K562 (cell line): ENCODE results near the gene TRNP1. TPM values are rescaled to one million over a fixed set of nuclear protein-coding genes. Genes with fewer than 3 reads are reported as not detected.

ENCODE experiments used
- EGR1 ChIP-seq: fragments of 450-650 bp; conservative IDR thresholded peaks from 2 replicates; pipeline ENCODE4 v1.6.1; 2017; ENCODE audit warnings: mild to moderate bottlenecking
- ETV5 ChIP-seq: sonication (generic); formaldehyde crosslinking; IDR thresholded peaks from 2 replicates; pipeline ENCODE4 v1.4.0; 2020; ENCODE audit warnings: low read depth, mild to moderate bottlenecking, missing genetic modification reagents
- JUN ChIP-seq, 2 experiments: sonication (generic) in 1 of 2; formaldehyde crosslinking in 1 of 2; IDR thresholded peaks; 2 replicates each; pipeline versions ENCODE4 v1.6.1 to v1.8.0; 2012 to 2022; ENCODE audit warnings: borderline replicate concordance in 2 of 2, mild to moderate bottlenecking in 2 of 2, improper control_type of control experiment in 1 of 2, low read depth in 1 of 2, low read length in 1 of 2, missing genetic modification reagents in 1 of 2
- MAFG ChIP-seq: fragments of 450-650 bp; conservative IDR thresholded peaks from 2 replicates; pipeline ENCODE4 v1.6.1; 2016; ENCODE audit warnings: missing genetic modification characterization, missing compliant biosample characterization
- MTA2 ChIP-seq: fragments of 450-650 bp; IDR thresholded peaks from 2 replicates; pipeline ENCODE4 v1.6.1; 2016; ENCODE audit warnings: low read depth
- NRF1 ChIP-seq, 2 experiments: fragments of 450-650 bp; IDR thresholded peaks in 1 of 2; conservative IDR thresholded peaks in 1 of 2; 2 replicates each; pipeline ENCODE4 v1.6.1; 2014; ENCODE audit warnings: mild to moderate bottlenecking in 2 of 2
- PML ChIP-seq: IDR thresholded peaks from 2 replicates; pipeline ENCODE4 v1.6.1; 2012; ENCODE audit warnings: low read length, inconsistent platforms
- POLR2AphosphoS5 ChIP-seq: IDR thresholded peaks from 2 replicates; pipeline ENCODE4 v1.6.1; 2011; ENCODE audit warnings: mild to moderate bottlenecking, low read depth, low read length, moderate library complexity; ENCODE audit not compliant: control insufficient read depth, insufficient read depth
- PURB ChIP-seq: sonication (generic); formaldehyde crosslinking; IDR thresholded peaks from 2 replicates; pipeline ENCODE4 v1.9.0; 2021; ENCODE audit warnings: low read depth, mild to moderate bottlenecking, missing genetic modification reagents
- ZFP36 ChIP-seq: fragments of 150-350 bp; IDR thresholded peaks from 2 replicates; pipeline ENCODE4 v1.6.1; 2018; ENCODE audit warnings: low read length, low read depth; ENCODE audit not compliant: partially characterized antibody
- polyA plus RNA-seq, 8 experiments: library from polyadenylated mRNA; depleted of rRNA in 4 of 8; stranded (reverse) in 5 of 8; unstranded in 3 of 8; fragments of >200 nt; fragmentation: Nextera tagmentation in 2 of 8; fragmentation: Illumina TruSeq in 1 of 8; extraction: Ambion mirVana in 2 of 8; extraction: Trizol in 1 of 8; gene quantifications; 2 replicates each; pipeline versions ENCODE4 v1.2.1 to v1.2.3, GENCODE V29; 2011 to 2014; ENCODE audit warnings: inconsistent platforms in 1 of 8, missing spikeins in 1 of 8
- total RNA-seq, 7 experiments: library from RNA; depleted of rRNA in 6 of 7; stranded (reverse); fragments of >200 nt in 6 of 7; fragmentation: Illumina TruSeq in 2 of 7; extraction: Trizol in 2 of 7; gene quantifications; 2 replicates each; pipeline versions ENCODE4 v1.2.1 to v1.2.3, GENCODE V29; 2011 to 2021; ENCODE audit warnings: low replicate concordance in 1 of 7
- TF ChIP-seq, protein P1 (sequence below): fragments of 450-650 bp; IDR thresholded peaks from 2 replicates; pipeline ENCODE4 v1.6.1; 2018; ENCODE audit not compliant: partially characterized antibody
- TF ChIP-seq, protein P2 (sequence below), 3 experiments: fragments of 200-800 bp in 1 of 3; sonication (Bioruptor generic) in 1 of 3; sonication (generic) in 1 of 3; formaldehyde crosslinking in 1 of 3; IDR thresholded peaks; 2 replicates each; pipeline versions ENCODE4 v1.6.1 to v1.8.0; 2016 to 2022; ENCODE audit warnings: mild to moderate bottlenecking in 2 of 3, missing compliant biosample characterization in 2 of 3, missing genetic modification characterization in 2 of 3, missing genetic modification reagents in 1 of 3

The TRNP1 gene
- total and polyA plus RNA-seq, 9 of the 15 experiments (the other 6 are each of a cell fraction or from before 2014, with no cell fraction given): 0.03 to 1.3 (median 0.95) TPM

DNA sequence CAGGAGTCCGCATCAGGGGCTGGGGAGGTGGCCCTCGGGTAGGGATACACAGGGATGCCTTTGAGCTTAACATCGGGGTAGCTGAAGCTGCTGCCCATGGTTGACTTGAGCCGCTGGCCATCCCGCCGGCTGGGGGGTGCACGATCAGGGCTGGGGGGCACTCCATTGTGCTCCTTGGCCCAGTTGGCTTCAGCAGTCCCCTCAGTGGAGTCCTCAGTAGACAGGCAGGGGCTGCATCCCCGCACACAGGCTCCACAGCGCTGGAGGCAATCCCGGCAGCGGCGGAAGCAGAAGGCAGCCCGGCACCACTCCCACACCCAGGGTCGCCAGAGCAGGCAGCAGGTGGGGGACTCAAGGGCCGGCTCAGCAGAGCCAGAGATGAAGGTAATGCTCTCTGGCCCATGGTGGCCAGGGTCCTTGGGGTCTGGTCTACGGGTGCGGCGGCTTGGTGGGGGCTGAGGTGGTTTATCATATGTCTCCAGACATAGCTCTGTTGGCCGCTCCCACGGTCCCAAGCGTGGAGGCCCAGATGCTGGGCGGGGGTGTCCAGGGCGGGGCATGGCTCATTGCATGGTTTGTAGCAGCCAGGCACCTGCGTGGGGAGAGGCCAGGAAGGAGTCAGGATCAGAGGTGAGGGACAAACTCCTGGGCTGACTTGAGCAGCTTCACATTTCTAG lies 41.5 kb upstream of the TRNP1 start (continued):
- TF ChIP-seq JUN (IDR thresholded peaks at IDR 0.05; ENCODE audit: borderline replicate concordance, low read depth, low read length): no peak
- no peak for TF ChIP-seq JUN (CRISPR knock-in tag; IDR thresholded peaks at IDR 0.05; ENCODE audit: borderline replicate concordance)
- TF ChIP-seq PML: peak; percentile 29; the same call in 1 of the 2 replicates
- no peak for TF ChIP-seq MAFG (tag)
- TF ChIP-seq, protein P1, sequence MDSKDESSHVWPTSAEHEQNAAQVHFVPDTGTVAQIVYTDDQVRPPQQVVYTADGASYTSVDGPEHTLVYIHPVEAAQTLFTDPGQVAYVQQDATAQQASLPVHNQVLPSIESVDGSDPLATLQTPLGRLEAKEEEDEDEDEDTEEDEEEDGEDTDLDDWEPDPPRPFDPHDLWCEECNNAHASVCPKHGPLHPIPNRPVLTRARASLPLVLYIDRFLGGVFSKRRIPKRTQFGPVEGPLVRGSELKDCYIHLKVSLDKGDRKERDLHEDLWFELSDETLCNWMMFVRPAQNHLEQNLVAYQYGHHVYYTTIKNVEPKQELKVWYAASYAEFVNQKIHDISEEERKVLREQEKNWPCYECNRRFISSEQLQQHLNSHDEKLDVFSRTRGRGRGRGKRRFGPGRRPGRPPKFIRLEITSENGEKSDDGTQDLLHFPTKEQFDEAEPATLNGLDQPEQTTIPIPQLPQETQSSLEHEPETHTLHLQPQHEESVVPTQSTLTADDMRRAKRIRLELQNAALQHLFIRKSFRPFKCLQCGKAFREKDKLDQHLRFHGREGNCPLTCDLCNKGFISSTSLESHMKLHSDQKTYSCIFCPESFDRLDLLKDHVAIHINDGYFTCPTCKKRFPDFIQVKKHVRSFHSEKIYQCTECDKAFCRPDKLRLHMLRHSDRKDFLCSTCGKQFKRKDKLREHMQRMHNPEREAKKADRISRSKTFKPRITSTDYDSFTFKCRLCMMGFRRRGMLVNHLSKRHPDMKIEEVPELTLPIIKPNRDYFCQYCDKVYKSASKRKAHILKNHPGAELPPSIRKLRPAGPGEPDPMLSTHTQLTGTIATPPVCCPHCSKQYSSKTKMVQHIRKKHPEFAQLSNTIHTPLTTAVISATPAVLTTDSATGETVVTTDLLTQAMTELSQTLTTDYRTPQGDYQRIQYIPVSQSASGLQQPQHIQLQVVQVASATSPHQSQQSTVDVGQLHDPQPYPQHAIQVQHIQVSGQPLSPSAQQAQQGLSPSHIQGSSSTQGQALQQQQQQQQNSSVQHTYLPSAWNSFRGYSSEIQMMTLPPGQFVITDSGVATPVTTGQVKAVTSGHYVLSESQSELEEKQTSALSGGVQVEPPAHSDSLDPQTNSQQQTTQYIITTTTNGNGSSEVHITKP: peak; percentile 89
- peak in 1 of 2 experiments; percentile 40; a peak in 2 of 4 replicates for TF ChIP-seq NRF1 (conservative IDR thresholded peaks at IDR 0.05 in 1 of 2, IDR thresholded peaks at IDR 0.05 in 1 of 2)
- peak; percentile 78 for TF ChIP-seq EGR1
- TF ChIP-seq, protein P2, sequence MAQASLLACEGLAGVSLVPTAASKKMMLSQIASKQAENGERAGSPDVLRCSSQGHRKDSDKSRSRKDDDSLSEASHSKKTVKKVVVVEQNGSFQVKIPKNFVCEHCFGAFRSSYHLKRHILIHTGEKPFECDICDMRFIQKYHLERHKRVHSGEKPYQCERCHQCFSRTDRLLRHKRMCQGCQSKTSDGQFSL (CRISPR knock-in tag; IDR thresholded peaks at IDR 0.05): no peak
- TF ChIP-seq, protein P2 (tag; IDR thresholded peaks at IDR 0.05): no peak
- TF ChIP-seq MTA2: peak; percentile 45; the same call in 1 of the 2 replicates
- peak; percentile 72 for TF ChIP-seq POLR2AphosphoS5
- 0 out of 2 replicates have a peak, but pooled peaks have one; percentile 22 for TF ChIP-seq ETV5
- no peak for TF ChIP-seq PURB (CRISPR knock-in tag)
- TF ChIP-seq ZFP36: peak; percentile 15
